Stomach (tissue), 4 donors: ENCODE results near the gene RGMB.

ENCODE experiments used
- CTCF ChIP-seq, 7 experiments: fragments of 450-650 bp in 4 of 7; fragments of 200-600 bp in 3 of 7; sonication (generic) in 3 of 7; IDR thresholded peaks; one replicate each; pipeline ENCODE4 v1.5.1; 2016 to 2019; ENCODE audit warnings: antibody characterized with exemption in 7 of 7, control low read depth in 2 of 7, mild to moderate bottlenecking in 1 of 7
- EP300 ChIP-seq: sonication (generic); formaldehyde crosslinking; IDR thresholded peaks from one replicate; pipeline ENCODE4 v1.6.1; 2017; ENCODE audit warnings: antibody characterized with exemption
- POLR2A ChIP-seq, 4 donors: fragments of 450-650 bp; IDR thresholded peaks; one replicate each; pipeline ENCODE4 v1.6.1; 2016; ENCODE audit warnings: antibody characterized with exemption in 4 of 4, control low read depth in 2 of 4, mild to moderate bottlenecking in 1 of 4, moderate library complexity in 1 of 4
- POLR2AphosphoS5 ChIP-seq, 3 donors: sonication (generic); formaldehyde crosslinking; IDR thresholded peaks; one replicate each; pipeline ENCODE4 v1.6.1; 2016; ENCODE audit warnings: antibody characterized with exemption in 3 of 3

- no peak for TF ChIP-seq CTCF (IDR thresholded peaks at IDR 0.05)
- TF ChIP-seq POLR2A (IDR thresholded peaks at IDR 0.05) = no peak
- TF ChIP-seq EP300 = no peak
- no peak for TF ChIP-seq POLR2AphosphoS5 (IDR thresholded peaks at IDR 0.05)
Observed at GRCh38 chr5:98753507-98753906, 20.0 kb upstream of the RGMB start.
